H1 (cell line): Measurements from ENCODE around the gene CHD2. TPM values are rescaled to one million over a fixed set of nuclear protein-coding genes. Genes with fewer than 3 reads are reported as not detected.
A peak's percentile ranks its signal among the peaks of the same experiment; 100 is the strongest.

ENCODE experiments used
- CTCF ChIA-PET: fragments of 300-600 bp; sonication (Branson Sonifier 250); formaldehyde crosslinking; loops from one replicate; lab custom pipeline; 2021; ENCODE audit not compliant: partially characterized antibody; lab: Charles Lee
- POLR2A ChIA-PET: fragments of 300-600 bp; sonication (Branson Sonifier 250); formaldehyde crosslinking; loops from one replicate; lab custom pipeline; 2021; ENCODE audit warnings: inconsistent platforms; ENCODE audit not compliant: partially characterized antibody; lab: Charles Lee
- DNase-seq, 2 experiments: peaks; one replicate each; pipeline versions ENCODE4 v3.0.0 to v3.0.0-alpha.2; 2010 to 2022; ENCODE audit warnings: low spot score in 2 of 2, low read depth in 1 of 2, mixed read lengths in 1 of 2
- FAIRE-seq: peaks from 2 replicates; lab custom pipeline; 2011; peaks lifted over from hg19 to GRCh38; lab: Jason Lieb, UNC
- H2AFZ ChIP-seq: 2 replicates; pipeline ENCODE4 v1.8.1; 2012; ENCODE audit warnings: low read length, inconsistent platforms
- H2AK5ac ChIP-seq: 2 replicates; pipeline ENCODE4 v1.6.1; 2013; ENCODE audit warnings: low read depth, low read length
- H2BK120ac ChIP-seq: replicated peaks from 2 replicates; pipeline ENCODE3; 2013; ENCODE audit warnings: low read depth, low read length, inconsistent platforms
- H2BK12ac ChIP-seq: 2 replicates; pipeline ENCODE4 v1.6.1; 2013; ENCODE audit warnings: low read depth, low read length
- H2BK15ac ChIP-seq: 2 replicates; pipeline ENCODE4 v1.6.1; 2013; ENCODE audit warnings: low read length
- H2BK20ac ChIP-seq: 2 replicates; pipeline ENCODE4 v1.6.1; 2013; ENCODE audit warnings: low read length
- H2BK5ac ChIP-seq: 2 replicates; pipeline ENCODE4 v1.6.1; 2013; ENCODE audit warnings: low read depth, low read length
- H3K14ac ChIP-seq: 2 replicates; pipeline ENCODE4 v1.6.1; 2013; ENCODE audit warnings: inconsistent platforms; ENCODE audit not compliant: insufficient read length
- H3K18ac ChIP-seq: 2 replicates; pipeline ENCODE4 v1.6.1; 2013; ENCODE audit warnings: low read length; ENCODE audit errors: extremely low read depth
- H3K23ac ChIP-seq: 2 replicates; pipeline ENCODE4 v1.6.1; 2013; ENCODE audit warnings: inconsistent platforms; ENCODE audit not compliant: insufficient read length
- H3K23me2 ChIP-seq: 2 replicates; pipeline ENCODE4 v1.6.1; 2013; ENCODE audit warnings: low read depth, low read length
- H3K27ac ChIP-seq: 2 replicates; pipeline ENCODE4 v1.6.1; 2011; ENCODE audit warnings: low read depth, low read length, inconsistent platforms
- H3K27me3 ChIP-seq, 4 experiments: replicated peaks in 1 of 4; 1 replicate in 1 of 4; 2 replicates in 3 of 4; pipeline versions ENCODE4 v1.6.1 to v1.8.1; 2011 to 2013; ENCODE audit warnings: low read length in 3 of 4, mild to moderate bottlenecking in 3 of 4, inconsistent platforms in 2 of 4, mixed read lengths in 2 of 4, moderate library complexity in 1 of 4; ENCODE audit not compliant: control insufficient read depth in 3 of 4, insufficient read depth in 3 of 4; ENCODE audit errors: extremely low read depth in 1 of 4
- H3K36me3 ChIP-seq, 4 experiments: 2 replicates each; pipeline versions ENCODE4 v1.6.1 to v1.8.1; 2011 to 2013; ENCODE audit warnings: mild to moderate bottlenecking in 4 of 4, low read length in 3 of 4, moderate library complexity in 2 of 4, control low read depth in 1 of 4, inconsistent platforms in 1 of 4; ENCODE audit not compliant: insufficient read depth in 4 of 4, control insufficient read depth in 2 of 4
- H3K4ac ChIP-seq: replicated peaks from 2 replicates; pipeline ENCODE3; 2013; ENCODE audit warnings: low read length, low read depth, mixed read lengths, inconsistent platforms; ENCODE audit not compliant: insufficient read length
- H3K4me1 ChIP-seq, 4 experiments: replicated peaks in 1 of 4; 1 replicate in 1 of 4; 2 replicates in 3 of 4; pipeline versions ENCODE4 v1.6.1 to v1.8.1; 2011 to 2013; ENCODE audit warnings: low read length in 3 of 4, inconsistent platforms in 2 of 4, mixed read lengths in 1 of 4; ENCODE audit not compliant: insufficient read depth in 4 of 4, control insufficient read depth in 3 of 4
- H3K4me2 ChIP-seq, 2 experiments: 2 replicates each; pipeline versions ENCODE4 v1.6.1 to v1.8.1; 2011 to 2013; ENCODE audit warnings: low read depth in 2 of 2, low read length in 2 of 2, control low read depth in 1 of 2, inconsistent platforms in 1 of 2, mild to moderate bottlenecking in 1 of 2; ENCODE audit not compliant: insufficient read depth in 1 of 2
- H3K4me3 ChIP-seq, 4 experiments: fragments of 200-600, 300-600 bp in 1 of 4; sonication (generic), shearing (Covaris generic), sonication (Bioruptor Twin) in 1 of 4; 2 replicates each; pipeline versions ENCODE4 v1.5.1 to v1.8.1; 2011 to 2016; ENCODE audit warnings: low read length in 4 of 4, low read depth in 3 of 4, control low read depth in 2 of 4, inconsistent platforms in 2 of 4, mild to moderate bottlenecking in 2 of 4, mixed read lengths in 1 of 4, moderate library complexity in 1 of 4; ENCODE audit not compliant: insufficient read depth in 2 of 4; ENCODE audit errors: extremely low read depth in 1 of 4
- H3K56ac ChIP-seq: replicated peaks from 2 replicates; pipeline ENCODE3; 2013; ENCODE audit warnings: low read depth, mild to moderate bottlenecking, mixed read lengths, low read length, inconsistent platforms; ENCODE audit not compliant: insufficient read length
- H3K79me1 ChIP-seq: 2 replicates; pipeline ENCODE4 v1.6.1; 2013; ENCODE audit warnings: low read depth, low read length, control low read depth
- H3K79me2 ChIP-seq, 2 experiments: 2 replicates each; pipeline versions ENCODE4 v1.6.1 to v1.8.1; 2012 to 2013; ENCODE audit warnings: low read length in 2 of 2, mild to moderate bottlenecking in 2 of 2, inconsistent platforms in 1 of 2; ENCODE audit not compliant: insufficient read depth in 2 of 2, control insufficient read depth in 1 of 2
- H3K9ac ChIP-seq, 4 experiments: replicated peaks in 1 of 4; 1 replicate in 1 of 4; 2 replicates in 3 of 4; pipeline versions ENCODE4 v1.6.1 to v1.8.1; 2011 to 2013; ENCODE audit warnings: low read depth in 3 of 4, low read length in 3 of 4, control low read depth in 2 of 4, mild to moderate bottlenecking in 2 of 4, moderate library complexity in 2 of 4, inconsistent platforms in 1 of 4; ENCODE audit errors: extremely low read depth in 1 of 4
- H3K9me3 ChIP-seq, 2 experiments: 2 replicates each; pipeline versions ENCODE4 v1.6.1 to v1.8.1; 2012 to 2013; ENCODE audit warnings: mild to moderate bottlenecking in 2 of 2, moderate library complexity in 2 of 2, control low read depth in 1 of 2, inconsistent platforms in 1 of 2, low read depth in 1 of 2, low read length in 1 of 2, mixed read lengths in 1 of 2; ENCODE audit not compliant: insufficient read depth in 2 of 2
- H4K20me1 ChIP-seq, 2 experiments: replicated peaks in 1 of 2; 2 replicates each; pipeline versions ENCODE3 to v1.8.1; 2011 to 2013; ENCODE audit warnings: inconsistent platforms in 2 of 2, low read length in 2 of 2, mild to moderate bottlenecking in 1 of 2; ENCODE audit not compliant: insufficient read depth in 2 of 2, control insufficient read depth in 1 of 2
- H4K5ac ChIP-seq: 2 replicates; pipeline ENCODE4 v1.6.1; 2013; ENCODE audit warnings: low read length, low read depth, mixed read lengths, inconsistent platforms; ENCODE audit not compliant: insufficient read length
- H4K8ac ChIP-seq: 2 replicates; pipeline ENCODE4 v1.8.0; 2013; ENCODE audit warnings: mild to moderate bottlenecking, moderate library complexity, low read length, inconsistent platforms; ENCODE audit not compliant: insufficient read depth; ENCODE audit errors: extremely low read depth
- H4K91ac ChIP-seq: replicated peaks from 2 replicates; pipeline ENCODE3; 2013; ENCODE audit warnings: low read length, mixed read lengths, inconsistent platforms; ENCODE audit not compliant: insufficient read length
- CTBP2 ChIP-seq: IDR thresholded peaks from 2 replicates; pipeline ENCODE4 v1.7.0; 2011; ENCODE audit warnings: borderline replicate concordance, mild to moderate bottlenecking, moderate library complexity, mixed read lengths, low read length; ENCODE audit not compliant: insufficient read depth, insufficient read length
- EP300 ChIP-seq, 2 experiments: IDR thresholded peaks; 1 replicate in 1 of 2; 2 replicates in 1 of 2; pipeline ENCODE4 v1.6.1; 2011 to 2012; ENCODE audit warnings: low read depth in 2 of 2, low read length in 2 of 2, mild to moderate bottlenecking in 2 of 2, borderline replicate concordance in 1 of 2, inconsistent platforms in 1 of 2, moderate library complexity in 1 of 2
- GTF2F1 ChIP-seq: IDR thresholded peaks from 2 replicates; pipeline ENCODE4 v1.6.1; 2012; ENCODE audit warnings: low read depth, low read length, improper control_type of control experiment, borderline replicate concordance
- KDM1A ChIP-seq: fragments of 200-600, 300-600 bp; sonication (generic); IDR thresholded peaks from 2 replicates; pipeline ENCODE4 v1.7.1; 2016; ENCODE audit warnings: mild to moderate bottlenecking, low read length, borderline replicate concordance
- NANOG ChIP-seq: IDR thresholded peaks from 2 replicates; pipeline ENCODE4 v1.6.1; 2011; ENCODE audit warnings: low read length, low read depth, mild to moderate bottlenecking, inconsistent platforms; ENCODE audit not compliant: insufficient read depth, poor library complexity, severe bottlenecking
- POLR2A ChIP-seq, 2 experiments: IDR thresholded peaks; 1 replicate in 1 of 2; 2 replicates in 1 of 2; pipeline ENCODE4 v1.6.1; 2011; ENCODE audit warnings: low read depth in 2 of 2, low read length in 2 of 2, mild to moderate bottlenecking in 2 of 2; ENCODE audit errors: control extremely low read depth in 1 of 2
- RAD21 ChIP-seq, 2 experiments: IDR thresholded peaks in 1 of 2; conservative IDR thresholded peaks in 1 of 2; 2 replicates each; pipeline ENCODE4 v1.6.1; 2011; ENCODE audit warnings: low read depth in 2 of 2, low read length in 2 of 2, improper control_type of control experiment in 1 of 2, inconsistent platforms in 1 of 2, mild to moderate bottlenecking in 1 of 2, moderate library complexity in 1 of 2
- RBBP5 ChIP-seq: IDR thresholded peaks from 2 replicates; pipeline ENCODE4 v1.7.1; 2012; ENCODE audit warnings: low read depth, mild to moderate bottlenecking, inconsistent platforms, low read length, moderate library complexity, borderline replicate concordance
- TCF12 ChIP-seq: IDR thresholded peaks from 2 replicates; pipeline ENCODE4 v1.6.1; 2011; ENCODE audit warnings: low read depth, mild to moderate bottlenecking, low read length
- TEAD4 ChIP-seq: IDR thresholded peaks from 2 replicates; pipeline ENCODE4 v1.6.1; 2012; ENCODE audit warnings: low read depth, low read length, inconsistent platforms, mixed read lengths
- ZNF274 ChIP-seq: IDR thresholded peaks from 2 replicates; pipeline ENCODE4 v1.7.0; 2012; ENCODE audit warnings: low read length, borderline replicate concordance; ENCODE audit errors: extremely low read depth
- WGBS, 2 experiments: shearing (Covaris generic) in 1 of 2; methylation state at CpG; one replicate each; pipeline versions ENCODE4 v1.1.6 to v1.1.7; 2013 to 2015; ENCODE audit warnings: low lambda C conversion rate in 2 of 2, mixed read lengths in 2 of 2, inconsistent platforms in 1 of 2, low coverage in 1 of 2, missing lambda C conversion rate in 1 of 2; ENCODE audit not compliant: insufficient replicate concordance in 2 of 2, insufficient coverage in 1 of 2, insufficient read length in 1 of 2; ENCODE audit errors: extremely low coverage in 1 of 2, missing lambda C conversion rate in 1 of 2; 5-methylcytosine and 5-hydroxymethylcytosine counted together
- polyA plus RNA-seq, 7 experiments: library from polyadenylated mRNA; depleted of rRNA in 3 of 7; stranded (reverse) in 5 of 7; unstranded in 2 of 7; fragments of >200 nt in 5 of 7; fragments of 200-250 nt in 2 of 7; gene quantifications; 1 replicate in 5 of 7; 2 replicates in 1 of 7; 4 replicates in 1 of 7; pipeline versions ENCODE4 v1.2.1 to v1.2.3, GENCODE V29; 2011 to 2013; ENCODE audit warnings: missing spikeins in 2 of 7, mixed read lengths in 2 of 7
- total RNA-seq: library from RNA; stranded (reverse); fragmentation: NEBNext Ultra II Directional; extraction: Animal tissue kit (Norgen Biotek cat#: 25700); gene quantifications from 2 replicates; pipeline ENCODE4 v1.2.1, GENCODE V29; 2021

Gene CHD2
- total and polyA plus RNA-seq, 2 of the 8 experiments (the other 6 are each of a cell fraction or from before 2014, with no cell fraction given): 28.8 to 70.0 TPM

GRCh38 chr15:93036951-93037819 is 137.1 kb downstream of the CHD2 start:
- no peak overlapping the region for H3K4ac ChIP-seq
- no peak overlapping the region for H2AK5ac ChIP-seq
- H4K5ac ChIP-seq: no peak overlapping the region
- H3K4me2 ChIP-seq: no peak overlapping the region
- no peak overlapping the region for H3K9ac ChIP-seq
- H3K9me3 ChIP-seq: no peaks in the 10 kb centered on the region
- H3K36me3 ChIP-seq: no peaks in the 10 kb centered on the region
- no peaks in the 10 kb centered on the region for H3K79me2 ChIP-seq
- DNase-seq (no peak), FAIRE-seq (no peak)
- peak overlapping the region; percentile 76 for H4K91ac ChIP-seq
- no peaks in the 10 kb centered on the region for H3K23me2 ChIP-seq
- H3K56ac ChIP-seq: no peak overlapping the region
- H3K27ac ChIP-seq: no peak overlapping the region
- no peaks in the 10 kb centered on the region for H3K79me1 ChIP-seq
- 89% methylated on average over 29 of the region's 29 CpGs; no CpG with 5 or more reads in 1 of the 2 experiments for WGBS, 2 experiments
- no peaks in the 10 kb centered on the region for H4K20me1 ChIP-seq
- POLR2A ChIA-PET: interaction anchor here (0.9 to 1.1 kb wide), 2 partner anchors 33 to 35 kb away, joined by 3 read pairs; no protein-coding TSS in a partner anchor
- H3K4me1 ChIP-seq: no peaks in the 10 kb centered on the region; a peak in 1 of 7 replicates
- H2BK120ac ChIP-seq: no peak overlapping the region
- H2BK20ac ChIP-seq: no peak overlapping the region
- peak overlapping the region; percentile 46; the same call in 1 of the 2 replicates for H2BK12ac ChIP-seq
- peak overlapping the region; percentile 44; the same call in 1 of the 2 replicates for H2BK5ac ChIP-seq
- H4K8ac ChIP-seq: no peak overlapping the region
- no peak overlapping the region for H3K4me3 ChIP-seq
- no peak overlapping the region for H3K18ac ChIP-seq
- no peak overlapping the region for H3K23ac ChIP-seq
- H3K27me3 ChIP-seq: peaks cover 0 to 2% (median 0%) of the 10 kb centered on the region in 4 experiments; a peak in 1 of 7 replicates
- CTCF ChIA-PET: interaction anchor here (0.6 to 4.9 kb wide), 23 partner anchors 8 to 1083 kb away, joined by 3 to 58 read pairs (median 4); partner anchors contain the start of gene RGMA
- H2BK15ac ChIP-seq: peak overlapping the region; percentile 99; the same call in 1 of the 2 replicates
- H3K14ac ChIP-seq: no peak overlapping the region
- H2AFZ ChIP-seq: no peak overlapping the region
- TF ChIP-seq KDM1A: no peak
- TF ChIP-seq RAD21 (IDR thresholded peaks at IDR 0.05 in 1 of 2, conservative IDR thresholded peaks at IDR 0.05 in 1 of 2; ENCODE audit: low read depth in 2 of 2, low read length in 2 of 2): peak; percentile 25 to 39; a peak in 2 of 4 replicates
- TF ChIP-seq POLR2A (IDR thresholded peaks at IDR 0.05; ENCODE audit: control extremely low read depth in 1 of 2, low read depth in 2 of 2, low read length in 2 of 2): no peak
- TF ChIP-seq EP300 (IDR thresholded peaks at IDR 0.05; ENCODE audit: borderline replicate concordance in 1 of 2, low read depth in 2 of 2, low read length in 2 of 2): no peak
- TF ChIP-seq GTF2F1: no peak
- TF ChIP-seq TCF12: no peak
- TF ChIP-seq ZNF274: no peak
- no peak for TF ChIP-seq CTBP2
- TF ChIP-seq TEAD4: no peak
- TF ChIP-seq RBBP5: no peak
- TF ChIP-seq NANOG: no peak
